Measurements from ENCODE around the gene ICE2. TPM values are rescaled to one million over a fixed set of nuclear protein-coding genes. Genes with fewer than 3 reads are reported as not detected.

ICE2 gene
- total RNA-seq, 1 donor from 2014 or later = 95.3 TPM

GRCh38 chr15:60421544-60421943 lies 57.4 kb downstream of the ICE2 start:
- H3K27me3 Mint-ChIP-seq (ENCODE audit: insufficient read depth, low read depth) = no peaks in the 10 kb centered on the region
- Histone ChIP-seq H3K27me3 (no peaks in the 10 kb centered on the region), H3K36me3 (no peaks in the 10 kb centered on the region), H3K9me3 (ENCODE audit: low read depth) (no peaks in the 10 kb centered on the region), H3K4me3 (no peak overlapping the region), H3K79me2 (ENCODE audit: low read depth) (no peaks in the 10 kb centered on the region), H3K9ac (no peak overlapping the region), H3F3A (ENCODE audit: low read depth) (peaks cover 6% of the 10 kb centered on the region), H3K4me1 (peaks cover 17% of the 10 kb centered on the region), H2AFZ (replicated peaks) (no peak overlapping the region), H3K4me2 (no peak overlapping the region), H3K27ac (no peak overlapping the region), H4K20me1 (ENCODE audit: low read depth) (peaks cover 5% of the 10 kb centered on the region)
- no peak overlapping the region for H3K27ac Mint-ChIP-seq
- no peak overlapping the region for H3K4me3 Mint-ChIP-seq
- DNase-seq (ENCODE audit: low spot score) = no peak
- H3K4me1 Mint-ChIP-seq = peaks cover 31% of the 10 kb centered on the region
- H3K36me3 Mint-ChIP-seq = peaks cover 2% of the 10 kb centered on the region
- H3K9me3 Mint-ChIP-seq = no peaks in the 10 kb centered on the region
- TF ChIP-seq EZH2phosphoT487 (IDR thresholded peaks at IDR 0.05) (no peak), EZH2 (IDR thresholded peaks at IDR 0.05) (no peak), CTCF (IDR thresholded peaks at IDR 0.05) (no peak)

DNA sequence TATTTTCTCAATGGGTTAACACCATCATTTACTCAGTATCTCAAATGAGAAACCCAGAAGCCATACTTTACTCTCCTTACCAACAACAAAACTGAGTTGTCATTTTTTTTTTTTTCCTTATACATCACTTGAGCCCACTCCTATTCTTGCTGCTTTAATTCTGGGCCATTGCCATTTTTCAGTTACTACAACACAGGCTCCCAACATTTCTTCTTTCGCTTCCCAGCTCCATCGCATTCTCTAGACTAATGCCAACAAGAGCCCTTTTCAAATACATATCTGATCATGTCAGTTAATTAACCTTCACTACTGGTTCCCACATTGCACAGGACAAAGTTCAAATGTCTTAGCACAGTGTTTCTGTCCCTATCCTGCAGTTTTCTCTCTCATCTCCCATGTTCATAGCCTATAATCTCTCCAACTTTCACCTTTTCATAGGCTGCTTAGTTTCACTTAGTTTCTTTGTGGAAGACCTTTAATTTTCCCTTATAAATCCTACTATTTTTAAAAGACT lies 58.7 kb downstream of the ICE2 start:
- Histone ChIP-seq H4K20me1 (ENCODE audit: low read depth) (peaks cover 5% of the 10 kb centered on the region), H3K4me1 (peaks cover 17% of the 10 kb centered on the region), H3K36me3 (no peaks in the 10 kb centered on the region), H3K27me3 (no peaks in the 10 kb centered on the region), H3K4me3 (no peak overlapping the region), H3K4me2 (no peak overlapping the region), H3K27ac (no peak overlapping the region), H3K79me2 (ENCODE audit: low read depth) (no peaks in the 10 kb centered on the region), H3F3A (ENCODE audit: low read depth) (peaks cover 6% of the 10 kb centered on the region), H3K9ac (no peak overlapping the region), H3K9me3 (ENCODE audit: low read depth) (no peaks in the 10 kb centered on the region), H2AFZ (replicated peaks) (no peak overlapping the region)
- no peak for TF ChIP-seq EZH2 (IDR thresholded peaks at IDR 0.05)
- no peak for TF ChIP-seq EZH2phosphoT487 (IDR thresholded peaks at IDR 0.05)
- TF ChIP-seq CTCF (IDR thresholded peaks at IDR 0.05) = no peak
- no peaks in the 10 kb centered on the region for H3K9me3 Mint-ChIP-seq
- H3K27ac Mint-ChIP-seq = no peak overlapping the region
- H3K4me3 Mint-ChIP-seq = no peak overlapping the region
- H3K27me3 Mint-ChIP-seq (ENCODE audit: insufficient read depth, low read depth) = no peaks in the 10 kb centered on the region
- peaks cover 28% of the 10 kb centered on the region for H3K4me1 Mint-ChIP-seq
- H3K36me3 Mint-ChIP-seq = peaks cover 2% of the 10 kb centered on the region
- DNase-seq (ENCODE audit: low spot score) = no peak

DNA sequence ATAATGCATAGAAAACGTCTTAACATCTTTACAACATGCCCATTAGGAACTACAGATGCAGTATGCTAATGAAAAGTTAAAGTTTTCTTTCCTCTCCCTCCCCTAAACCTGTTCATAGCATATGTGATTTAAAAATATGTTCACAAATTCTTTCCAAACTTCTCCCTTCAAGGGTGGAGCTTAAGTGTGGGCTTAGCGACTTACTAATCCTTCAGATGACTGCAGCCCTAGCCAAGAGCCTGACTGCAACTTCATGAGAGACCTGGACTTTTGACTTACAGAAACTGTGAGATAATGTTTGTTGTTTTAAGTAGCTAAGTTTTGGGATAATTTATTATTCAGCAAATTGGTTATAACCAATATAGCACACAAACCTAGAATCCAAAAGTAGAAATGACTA lies 59.2 kb downstream of the ICE2 start:
- H3K36me3 Mint-ChIP-seq = peaks cover 2% of the 10 kb centered on the region
- no peak for DNase-seq (ENCODE audit: low spot score)
- no peak overlapping the region for H3K4me3 Mint-ChIP-seq
- Histone ChIP-seq H3K9me3 (ENCODE audit: low read depth) (no peaks in the 10 kb centered on the region), H3K27me3 (no peaks in the 10 kb centered on the region), H2AFZ (replicated peaks) (no peak overlapping the region), H3K4me2 (no peak overlapping the region), H3K9ac (no peak overlapping the region), H3K36me3 (no peaks in the 10 kb centered on the region), H3K79me2 (ENCODE audit: low read depth) (no peaks in the 10 kb centered on the region), H4K20me1 (ENCODE audit: low read depth) (peaks cover 5% of the 10 kb centered on the region), H3K4me3 (no peak overlapping the region), H3K4me1 (peaks cover 17% of the 10 kb centered on the region), H3F3A (ENCODE audit: low read depth) (peaks cover 6% of the 10 kb centered on the region), H3K27ac (no peak overlapping the region)
- no peaks in the 10 kb centered on the region for H3K9me3 Mint-ChIP-seq
- H3K27ac Mint-ChIP-seq = no peak overlapping the region
- TF ChIP-seq EZH2phosphoT487 (IDR thresholded peaks at IDR 0.05) (no peak), CTCF (IDR thresholded peaks at IDR 0.05) (no peak), EZH2 (IDR thresholded peaks at IDR 0.05) (no peak)
- no peaks in the 10 kb centered on the region for H3K27me3 Mint-ChIP-seq (ENCODE audit: insufficient read depth, low read depth)
- peaks cover 25% of the 10 kb centered on the region for H3K4me1 Mint-ChIP-seq
